H1 (cell line): Measurements from ENCODE around the gene RPS6KA2. TPM values are rescaled to one million over a fixed set of nuclear protein-coding genes. Genes with fewer than 3 reads are reported as not detected.

Experiments used
- CTCF ChIA-PET: fragments of 300-600 bp; sonication (Branson Sonifier 250); formaldehyde crosslinking; loops from one replicate; lab custom pipeline; 2021; ENCODE audit not compliant: partially characterized antibody; lab: Charles Lee
- POLR2A ChIA-PET: fragments of 300-600 bp; sonication (Branson Sonifier 250); formaldehyde crosslinking; loops from one replicate; lab custom pipeline; 2021; ENCODE audit warnings: inconsistent platforms; ENCODE audit not compliant: partially characterized antibody; lab: Charles Lee
- DNase-seq, 2 experiments: peaks; one replicate each; pipeline versions ENCODE4 v3.0.0 to v3.0.0-alpha.2; 2010 to 2022; ENCODE audit warnings: low spot score in 2 of 2, low read depth in 1 of 2, mixed read lengths in 1 of 2
- FAIRE-seq: peaks from 2 replicates; lab custom pipeline; 2011; peaks lifted over from hg19 to GRCh38; lab: Jason Lieb, UNC
- H2AFZ ChIP-seq: 2 replicates; pipeline ENCODE4 v1.8.1; 2012; ENCODE audit warnings: low read length, inconsistent platforms
- H2AK5ac ChIP-seq: 2 replicates; pipeline ENCODE4 v1.6.1; 2013; ENCODE audit warnings: low read depth, low read length
- H2BK120ac ChIP-seq: replicated peaks from 2 replicates; pipeline ENCODE3; 2013; ENCODE audit warnings: low read depth, low read length, inconsistent platforms
- H2BK12ac ChIP-seq: 2 replicates; pipeline ENCODE4 v1.6.1; 2013; ENCODE audit warnings: low read depth, low read length
- H2BK15ac ChIP-seq: 2 replicates; pipeline ENCODE4 v1.6.1; 2013; ENCODE audit warnings: low read length
- H2BK20ac ChIP-seq: 2 replicates; pipeline ENCODE4 v1.6.1; 2013; ENCODE audit warnings: low read length
- H2BK5ac ChIP-seq: 2 replicates; pipeline ENCODE4 v1.6.1; 2013; ENCODE audit warnings: low read depth, low read length
- H3K14ac ChIP-seq: 2 replicates; pipeline ENCODE4 v1.6.1; 2013; ENCODE audit warnings: inconsistent platforms; ENCODE audit not compliant: insufficient read length
- H3K18ac ChIP-seq: 2 replicates; pipeline ENCODE4 v1.6.1; 2013; ENCODE audit warnings: low read length; ENCODE audit errors: extremely low read depth
- H3K23ac ChIP-seq: 2 replicates; pipeline ENCODE4 v1.6.1; 2013; ENCODE audit warnings: inconsistent platforms; ENCODE audit not compliant: insufficient read length
- H3K23me2 ChIP-seq: 2 replicates; pipeline ENCODE4 v1.6.1; 2013; ENCODE audit warnings: low read depth, low read length
- H3K27ac ChIP-seq: 2 replicates; pipeline ENCODE4 v1.6.1; 2011; ENCODE audit warnings: low read depth, low read length, inconsistent platforms
- H3K27me3 ChIP-seq, 4 experiments: replicated peaks in 1 of 4; 1 replicate in 1 of 4; 2 replicates in 3 of 4; pipeline versions ENCODE4 v1.6.1 to v1.8.1; 2011 to 2013; ENCODE audit warnings: low read length in 3 of 4, mild to moderate bottlenecking in 3 of 4, inconsistent platforms in 2 of 4, mixed read lengths in 2 of 4, moderate library complexity in 1 of 4; ENCODE audit not compliant: control insufficient read depth in 3 of 4, insufficient read depth in 3 of 4; ENCODE audit errors: extremely low read depth in 1 of 4
- H3K36me3 ChIP-seq, 4 experiments: 2 replicates each; pipeline versions ENCODE4 v1.6.1 to v1.8.1; 2011 to 2013; ENCODE audit warnings: mild to moderate bottlenecking in 4 of 4, low read length in 3 of 4, moderate library complexity in 2 of 4, control low read depth in 1 of 4, inconsistent platforms in 1 of 4; ENCODE audit not compliant: insufficient read depth in 4 of 4, control insufficient read depth in 2 of 4
- H3K4ac ChIP-seq: replicated peaks from 2 replicates; pipeline ENCODE3; 2013; ENCODE audit warnings: low read length, low read depth, mixed read lengths, inconsistent platforms; ENCODE audit not compliant: insufficient read length
- H3K4me1 ChIP-seq, 4 experiments: replicated peaks in 1 of 4; 1 replicate in 1 of 4; 2 replicates in 3 of 4; pipeline versions ENCODE4 v1.6.1 to v1.8.1; 2011 to 2013; ENCODE audit warnings: low read length in 3 of 4, inconsistent platforms in 2 of 4, mixed read lengths in 1 of 4; ENCODE audit not compliant: insufficient read depth in 4 of 4, control insufficient read depth in 3 of 4
- H3K4me2 ChIP-seq, 2 experiments: 2 replicates each; pipeline versions ENCODE4 v1.6.1 to v1.8.1; 2011 to 2013; ENCODE audit warnings: low read depth in 2 of 2, low read length in 2 of 2, control low read depth in 1 of 2, inconsistent platforms in 1 of 2, mild to moderate bottlenecking in 1 of 2; ENCODE audit not compliant: insufficient read depth in 1 of 2
- H3K4me3 ChIP-seq, 4 experiments: fragments of 200-600, 300-600 bp in 1 of 4; sonication (generic), shearing (Covaris generic), sonication (Bioruptor Twin) in 1 of 4; 2 replicates each; pipeline versions ENCODE4 v1.5.1 to v1.8.1; 2011 to 2016; ENCODE audit warnings: low read length in 4 of 4, low read depth in 3 of 4, control low read depth in 2 of 4, inconsistent platforms in 2 of 4, mild to moderate bottlenecking in 2 of 4, mixed read lengths in 1 of 4, moderate library complexity in 1 of 4; ENCODE audit not compliant: insufficient read depth in 2 of 4; ENCODE audit errors: extremely low read depth in 1 of 4
- H3K56ac ChIP-seq: replicated peaks from 2 replicates; pipeline ENCODE3; 2013; ENCODE audit warnings: low read depth, mild to moderate bottlenecking, mixed read lengths, low read length, inconsistent platforms; ENCODE audit not compliant: insufficient read length
- H3K79me1 ChIP-seq: 2 replicates; pipeline ENCODE4 v1.6.1; 2013; ENCODE audit warnings: low read depth, low read length, control low read depth
- H3K79me2 ChIP-seq, 2 experiments: 2 replicates each; pipeline versions ENCODE4 v1.6.1 to v1.8.1; 2012 to 2013; ENCODE audit warnings: low read length in 2 of 2, mild to moderate bottlenecking in 2 of 2, inconsistent platforms in 1 of 2; ENCODE audit not compliant: insufficient read depth in 2 of 2, control insufficient read depth in 1 of 2
- H3K9ac ChIP-seq, 4 experiments: replicated peaks in 1 of 4; 1 replicate in 1 of 4; 2 replicates in 3 of 4; pipeline versions ENCODE4 v1.6.1 to v1.8.1; 2011 to 2013; ENCODE audit warnings: low read depth in 3 of 4, low read length in 3 of 4, control low read depth in 2 of 4, mild to moderate bottlenecking in 2 of 4, moderate library complexity in 2 of 4, inconsistent platforms in 1 of 4; ENCODE audit errors: extremely low read depth in 1 of 4
- H3K9me3 ChIP-seq, 2 experiments: 2 replicates each; pipeline versions ENCODE4 v1.6.1 to v1.8.1; 2012 to 2013; ENCODE audit warnings: mild to moderate bottlenecking in 2 of 2, moderate library complexity in 2 of 2, control low read depth in 1 of 2, inconsistent platforms in 1 of 2, low read depth in 1 of 2, low read length in 1 of 2, mixed read lengths in 1 of 2; ENCODE audit not compliant: insufficient read depth in 2 of 2
- H4K20me1 ChIP-seq, 2 experiments: replicated peaks in 1 of 2; 2 replicates each; pipeline versions ENCODE3 to v1.8.1; 2011 to 2013; ENCODE audit warnings: inconsistent platforms in 2 of 2, low read length in 2 of 2, mild to moderate bottlenecking in 1 of 2; ENCODE audit not compliant: insufficient read depth in 2 of 2, control insufficient read depth in 1 of 2
- H4K5ac ChIP-seq: 2 replicates; pipeline ENCODE4 v1.6.1; 2013; ENCODE audit warnings: low read length, low read depth, mixed read lengths, inconsistent platforms; ENCODE audit not compliant: insufficient read length
- H4K8ac ChIP-seq: 2 replicates; pipeline ENCODE4 v1.8.0; 2013; ENCODE audit warnings: mild to moderate bottlenecking, moderate library complexity, low read length, inconsistent platforms; ENCODE audit not compliant: insufficient read depth; ENCODE audit errors: extremely low read depth
- H4K91ac ChIP-seq: replicated peaks from 2 replicates; pipeline ENCODE3; 2013; ENCODE audit warnings: low read length, mixed read lengths, inconsistent platforms; ENCODE audit not compliant: insufficient read length
- CBX8 ChIP-seq: fragments of 300-800, 300-1000 bp; sonication (generic); IDR thresholded peaks from 2 replicates; pipeline ENCODE4 v1.7.1; 2016; ENCODE audit warnings: low read depth, low read length, borderline replicate concordance
- CEBPB ChIP-seq: IDR thresholded peaks from 2 replicates; pipeline ENCODE4 v1.6.1; 2012; ENCODE audit warnings: low read depth, low read length
- EGR1 ChIP-seq: IDR thresholded peaks from 2 replicates; pipeline ENCODE4 v1.6.1; 2011; ENCODE audit warnings: low read depth, low read length, borderline replicate concordance
- ZNF274 ChIP-seq: IDR thresholded peaks from 2 replicates; pipeline ENCODE4 v1.7.0; 2012; ENCODE audit warnings: low read length, borderline replicate concordance; ENCODE audit errors: extremely low read depth
- WGBS, 2 experiments: shearing (Covaris generic) in 1 of 2; methylation state at CpG; one replicate each; pipeline versions ENCODE4 v1.1.6 to v1.1.7; 2013 to 2015; ENCODE audit warnings: low lambda C conversion rate in 2 of 2, mixed read lengths in 2 of 2, inconsistent platforms in 1 of 2, low coverage in 1 of 2, missing lambda C conversion rate in 1 of 2; ENCODE audit not compliant: insufficient replicate concordance in 2 of 2, insufficient coverage in 1 of 2, insufficient read length in 1 of 2; ENCODE audit errors: extremely low coverage in 1 of 2, missing lambda C conversion rate in 1 of 2; 5-methylcytosine and 5-hydroxymethylcytosine counted together
- polyA plus RNA-seq, 7 experiments: library from polyadenylated mRNA; depleted of rRNA in 3 of 7; stranded (reverse) in 5 of 7; unstranded in 2 of 7; fragments of >200 nt in 5 of 7; fragments of 200-250 nt in 2 of 7; gene quantifications; 1 replicate in 5 of 7; 2 replicates in 1 of 7; 4 replicates in 1 of 7; pipeline versions ENCODE4 v1.2.1 to v1.2.3, GENCODE V29; 2011 to 2013; ENCODE audit warnings: missing spikeins in 2 of 7, mixed read lengths in 2 of 7
- total RNA-seq: library from RNA; stranded (reverse); fragmentation: NEBNext Ultra II Directional; extraction: Animal tissue kit (Norgen Biotek cat#: 25700); gene quantifications from 2 replicates; pipeline ENCODE4 v1.2.1, GENCODE V29; 2021
- TF ChIP-seq, protein P1 (sequence below): IDR thresholded peaks from 2 replicates; pipeline ENCODE4 v1.6.1; 2012; ENCODE audit warnings: low read length, inconsistent platforms

Gene RPS6KA2
- total and polyA plus RNA-seq, 2 of the 8 experiments (the other 6 are each of a cell fraction or from before 2014, with no cell fraction given): 8.8 to 25.7 TPM

- Histone ChIP-seq H3K4me2 (no peak overlapping the region), H4K8ac (no peak overlapping the region; the same call in 1 of the 2 replicates)
Observed at GRCh38 chr6:166395778-166396177, 231.3 kb downstream of the RPS6KA2 start.

More at GRCh38 chr6:166395778-166396177, 231.3 kb downstream of the RPS6KA2 start:
- Histone ChIP-seq H3K79me1 (no peaks in the 10 kb centered on the region), H3K4ac (no peak overlapping the region), H3K56ac (no peak overlapping the region), H3K79me2 (no peaks in the 10 kb centered on the region), H2BK120ac (no peak overlapping the region), H3K4me1 (peaks cover 0 to 3% (median 2%) of the 10 kb centered on the region in 4 experiments; a peak in 3 of 7 replicates), H4K91ac (peak overlapping the region; percentile 55), H2AK5ac (no peak overlapping the region), H3K23me2 (no peaks in the 10 kb centered on the region), H2BK12ac (no peak overlapping the region), H3K36me3 (no peaks in the 10 kb centered on the region), H2AFZ (no peak overlapping the region), H4K5ac (no peak overlapping the region), H3K27me3 (no peaks in the 10 kb centered on the region; a peak in 1 of 7 replicates), H3K27ac (no peak overlapping the region), H2BK20ac (no peak overlapping the region), H3K18ac (no peak overlapping the region), H3K23ac (no peak overlapping the region), H2BK15ac (no peak overlapping the region), H3K9me3 (peaks cover 0 to 4% of the 10 kb centered on the region in 2 experiments; a peak in 2 of 4 replicates), H4K20me1 (no peaks in the 10 kb centered on the region), H3K14ac (no peak overlapping the region), H3K4me3 (no peak overlapping the region), H2BK5ac (no peak overlapping the region), H3K9ac (no peak overlapping the region)
- FAIRE-seq (no peak), DNase-seq (no peak)
- TF ChIP-seq, protein P1, sequence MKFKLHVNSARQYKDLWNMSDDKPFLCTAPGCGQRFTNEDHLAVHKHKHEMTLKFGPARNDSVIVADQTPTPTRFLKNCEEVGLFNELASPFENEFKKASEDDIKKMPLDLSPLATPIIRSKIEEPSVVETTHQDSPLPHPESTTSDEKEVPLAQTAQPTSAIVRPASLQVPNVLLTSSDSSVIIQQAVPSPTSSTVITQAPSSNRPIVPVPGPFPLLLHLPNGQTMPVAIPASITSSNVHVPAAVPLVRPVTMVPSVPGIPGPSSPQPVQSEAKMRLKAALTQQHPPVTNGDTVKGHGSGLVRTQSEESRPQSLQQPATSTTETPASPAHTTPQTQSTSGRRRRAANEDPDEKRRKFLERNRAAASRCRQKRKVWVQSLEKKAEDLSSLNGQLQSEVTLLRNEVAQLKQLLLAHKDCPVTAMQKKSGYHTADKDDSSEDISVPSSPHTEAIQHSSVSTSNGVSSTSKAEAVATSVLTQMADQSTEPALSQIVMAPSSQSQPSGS: no peak
- TF ChIP-seq EGR1: no peak
- no peak for TF ChIP-seq CBX8
- no peak for TF ChIP-seq CEBPB
- TF ChIP-seq ZNF274: no peak
- 93% methylated on average over 6 of the region's 6 CpGs; no CpG with 5 or more reads in 1 of the 2 experiments for WGBS, 2 experiments
- ChIA-PET POLR2A (no interaction called here), CTCF (interaction anchor here (0.8 to 1.6 kb wide), 8 partner anchors 12 to 119 kb away, joined by 3 to 7 read pairs (median 4); partner anchors contain the start of gene PRR18)
